H1 (cell line): Measurements from ENCODE around the gene ARL14. TPM values are rescaled to one million over a fixed set of nuclear protein-coding genes. Genes with fewer than 3 reads are reported as not detected.

Experiments
- CTBP2 ChIP-seq: IDR thresholded peaks from 2 replicates; pipeline ENCODE4 v1.7.0; 2011; ENCODE audit warnings: borderline replicate concordance, mild to moderate bottlenecking, moderate library complexity, mixed read lengths, low read length; ENCODE audit not compliant: insufficient read depth, insufficient read length
- EGR1 ChIP-seq: IDR thresholded peaks from 2 replicates; pipeline ENCODE4 v1.6.1; 2011; ENCODE audit warnings: low read depth, low read length, borderline replicate concordance
- RBBP5 ChIP-seq: IDR thresholded peaks from 2 replicates; pipeline ENCODE4 v1.7.1; 2012; ENCODE audit warnings: low read depth, mild to moderate bottlenecking, inconsistent platforms, low read length, moderate library complexity, borderline replicate concordance
- RNF2 ChIP-seq: fragments of 200-900, 300-1000 bp; sonication (generic); IDR thresholded peaks from 2 replicates; pipeline ENCODE4 v1.7.1; 2016; ENCODE audit warnings: borderline replicate concordance, low read depth, mild to moderate bottlenecking, antibody characterized with exemption, low read length; ENCODE audit not compliant: poor library complexity, severe bottlenecking; ENCODE audit errors: missing control alignments
- SIRT6 ChIP-seq: IDR thresholded peaks from one replicate; pipeline ENCODE4 v1.7.1; 2012; ENCODE audit warnings: low read length, inconsistent platforms
- SP4 ChIP-seq: IDR thresholded peaks from 2 replicates; pipeline ENCODE4 v1.6.1; 2012; ENCODE audit warnings: low read length, inconsistent platforms
- SRF ChIP-seq: IDR thresholded peaks from 2 replicates; pipeline ENCODE4 v1.6.1; 2011; ENCODE audit warnings: mild to moderate bottlenecking, low read depth, low read length, moderate library complexity
- TAF1 ChIP-seq: IDR thresholded peaks from 2 replicates; pipeline ENCODE4 v1.6.1; 2011; ENCODE audit warnings: mild to moderate bottlenecking, low read depth, low read length
- polyA plus RNA-seq, 7 experiments: library from polyadenylated mRNA; depleted of rRNA in 3 of 7; stranded (reverse) in 5 of 7; unstranded in 2 of 7; fragments of >200 nt in 5 of 7; fragments of 200-250 nt in 2 of 7; gene quantifications; 1 replicate in 5 of 7; 2 replicates in 1 of 7; 4 replicates in 1 of 7; pipeline versions ENCODE4 v1.2.1 to v1.2.3, GENCODE V29; 2011 to 2013; ENCODE audit warnings: missing spikeins in 2 of 7, mixed read lengths in 2 of 7
- total RNA-seq: library from RNA; stranded (reverse); fragmentation: NEBNext Ultra II Directional; extraction: Animal tissue kit (Norgen Biotek cat#: 25700); gene quantifications from 2 replicates; pipeline ENCODE4 v1.2.1, GENCODE V29; 2021
- TF ChIP-seq, protein P1 (sequence below): fragments of 300-600 bp; sonication (generic); IDR thresholded peaks from 2 replicates; pipeline ENCODE4 v1.7.1; 2012; ENCODE audit warnings: low read length, moderate library complexity, mild to moderate bottlenecking, inconsistent platforms; ENCODE audit not compliant: insufficient replicate concordance
- TF ChIP-seq, protein P2 (sequence below): IDR thresholded peaks from 2 replicates; pipeline ENCODE4 v1.6.1; 2012; ENCODE audit warnings: inconsistent platforms

ARL14 gene
- total and polyA plus RNA-seq, 2 of the 8 experiments (the other 6 are each of a cell fraction or from before 2014, with no cell fraction given), result not detected

DNA sequence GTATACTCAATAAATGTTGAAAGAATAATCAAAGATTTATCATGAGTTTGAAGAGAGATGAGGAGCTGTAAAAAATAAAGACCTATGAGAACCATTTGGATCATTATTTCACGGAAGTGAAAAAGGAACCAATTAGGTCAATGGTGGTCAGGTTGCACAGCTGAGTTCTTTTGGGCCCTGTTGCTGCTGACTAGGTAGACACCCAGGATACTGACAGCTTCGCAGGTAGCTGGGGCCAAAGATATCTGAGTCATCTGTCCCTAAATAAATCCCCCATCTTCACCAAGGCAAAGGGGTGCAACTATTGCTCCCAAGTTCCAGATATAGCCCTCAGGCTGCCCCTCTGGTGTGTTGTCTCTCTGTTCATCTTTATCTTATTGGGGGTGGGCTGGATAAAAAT, 5.0 kb upstream of the ARL14 start (continued):
- TF ChIP-seq, protein P1, sequence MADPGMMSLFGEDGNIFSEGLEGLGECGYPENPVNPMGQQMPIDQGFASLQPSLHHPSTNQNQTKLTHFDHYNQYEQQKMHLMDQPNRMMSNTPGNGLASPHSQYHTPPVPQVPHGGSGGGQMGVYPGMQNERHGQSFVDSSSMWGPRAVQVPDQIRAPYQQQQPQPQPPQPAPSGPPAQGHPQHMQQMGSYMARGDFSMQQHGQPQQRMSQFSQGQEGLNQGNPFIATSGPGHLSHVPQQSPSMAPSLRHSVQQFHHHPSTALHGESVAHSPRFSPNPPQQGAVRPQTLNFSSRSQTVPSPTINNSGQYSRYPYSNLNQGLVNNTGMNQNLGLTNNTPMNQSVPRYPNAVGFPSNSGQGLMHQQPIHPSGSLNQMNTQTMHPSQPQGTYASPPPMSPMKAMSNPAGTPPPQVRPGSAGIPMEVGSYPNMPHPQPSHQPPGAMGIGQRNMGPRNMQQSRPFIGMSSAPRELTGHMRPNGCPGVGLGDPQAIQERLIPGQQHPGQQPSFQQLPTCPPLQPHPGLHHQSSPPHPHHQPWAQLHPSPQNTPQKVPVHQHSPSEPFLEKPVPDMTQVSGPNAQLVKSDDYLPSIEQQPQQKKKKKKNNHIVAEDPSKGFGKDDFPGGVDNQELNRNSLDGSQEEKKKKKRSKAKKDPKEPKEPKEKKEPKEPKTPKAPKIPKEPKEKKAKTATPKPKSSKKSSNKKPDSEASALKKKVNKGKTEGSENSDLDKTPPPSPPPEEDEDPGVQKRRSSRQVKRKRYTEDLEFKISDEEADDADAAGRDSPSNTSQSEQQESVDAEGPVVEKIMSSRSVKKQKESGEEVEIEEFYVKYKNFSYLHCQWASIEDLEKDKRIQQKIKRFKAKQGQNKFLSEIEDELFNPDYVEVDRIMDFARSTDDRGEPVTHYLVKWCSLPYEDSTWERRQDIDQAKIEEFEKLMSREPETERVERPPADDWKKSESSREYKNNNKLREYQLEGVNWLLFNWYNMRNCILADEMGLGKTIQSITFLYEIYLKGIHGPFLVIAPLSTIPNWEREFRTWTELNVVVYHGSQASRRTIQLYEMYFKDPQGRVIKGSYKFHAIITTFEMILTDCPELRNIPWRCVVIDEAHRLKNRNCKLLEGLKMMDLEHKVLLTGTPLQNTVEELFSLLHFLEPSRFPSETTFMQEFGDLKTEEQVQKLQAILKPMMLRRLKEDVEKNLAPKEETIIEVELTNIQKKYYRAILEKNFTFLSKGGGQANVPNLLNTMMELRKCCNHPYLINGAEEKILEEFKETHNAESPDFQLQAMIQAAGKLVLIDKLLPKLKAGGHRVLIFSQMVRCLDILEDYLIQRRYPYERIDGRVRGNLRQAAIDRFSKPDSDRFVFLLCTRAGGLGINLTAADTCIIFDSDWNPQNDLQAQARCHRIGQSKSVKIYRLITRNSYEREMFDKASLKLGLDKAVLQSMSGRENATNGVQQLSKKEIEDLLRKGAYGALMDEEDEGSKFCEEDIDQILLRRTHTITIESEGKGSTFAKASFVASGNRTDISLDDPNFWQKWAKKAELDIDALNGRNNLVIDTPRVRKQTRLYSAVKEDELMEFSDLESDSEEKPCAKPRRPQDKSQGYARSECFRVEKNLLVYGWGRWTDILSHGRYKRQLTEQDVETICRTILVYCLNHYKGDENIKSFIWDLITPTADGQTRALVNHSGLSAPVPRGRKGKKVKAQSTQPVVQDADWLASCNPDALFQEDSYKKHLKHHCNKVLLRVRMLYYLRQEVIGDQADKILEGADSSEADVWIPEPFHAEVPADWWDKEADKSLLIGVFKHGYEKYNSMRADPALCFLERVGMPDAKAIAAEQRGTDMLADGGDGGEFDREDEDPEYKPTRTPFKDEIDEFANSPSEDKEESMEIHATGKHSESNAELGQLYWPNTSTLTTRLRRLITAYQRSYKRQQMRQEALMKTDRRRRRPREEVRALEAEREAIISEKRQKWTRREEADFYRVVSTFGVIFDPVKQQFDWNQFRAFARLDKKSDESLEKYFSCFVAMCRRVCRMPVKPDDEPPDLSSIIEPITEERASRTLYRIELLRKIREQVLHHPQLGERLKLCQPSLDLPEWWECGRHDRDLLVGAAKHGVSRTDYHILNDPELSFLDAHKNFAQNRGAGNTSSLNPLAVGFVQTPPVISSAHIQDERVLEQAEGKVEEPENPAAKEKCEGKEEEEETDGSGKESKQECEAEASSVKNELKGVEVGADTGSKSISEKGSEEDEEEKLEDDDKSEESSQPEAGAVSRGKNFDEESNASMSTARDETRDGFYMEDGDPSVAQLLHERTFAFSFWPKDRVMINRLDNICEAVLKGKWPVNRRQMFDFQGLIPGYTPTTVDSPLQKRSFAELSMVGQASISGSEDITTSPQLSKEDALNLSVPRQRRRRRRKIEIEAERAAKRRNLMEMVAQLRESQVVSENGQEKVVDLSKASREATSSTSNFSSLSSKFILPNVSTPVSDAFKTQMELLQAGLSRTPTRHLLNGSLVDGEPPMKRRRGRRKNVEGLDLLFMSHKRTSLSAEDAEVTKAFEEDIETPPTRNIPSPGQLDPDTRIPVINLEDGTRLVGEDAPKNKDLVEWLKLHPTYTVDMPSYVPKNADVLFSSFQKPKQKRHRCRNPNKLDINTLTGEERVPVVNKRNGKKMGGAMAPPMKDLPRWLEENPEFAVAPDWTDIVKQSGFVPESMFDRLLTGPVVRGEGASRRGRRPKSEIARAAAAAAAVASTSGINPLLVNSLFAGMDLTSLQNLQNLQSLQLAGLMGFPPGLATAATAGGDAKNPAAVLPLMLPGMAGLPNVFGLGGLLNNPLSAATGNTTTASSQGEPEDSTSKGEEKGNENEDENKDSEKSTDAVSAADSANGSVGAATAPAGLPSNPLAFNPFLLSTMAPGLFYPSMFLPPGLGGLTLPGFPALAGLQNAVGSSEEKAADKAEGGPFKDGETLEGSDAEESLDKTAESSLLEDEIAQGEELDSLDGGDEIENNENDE, result no peak
- TF ChIP-seq SP4 (no peak), TAF1 (no peak), SRF (no peak), EGR1 (no peak), CTBP2 (no peak), RNF2 (no peak), SIRT6 (no peak), RBBP5 (no peak)
- TF ChIP-seq, protein P2, sequence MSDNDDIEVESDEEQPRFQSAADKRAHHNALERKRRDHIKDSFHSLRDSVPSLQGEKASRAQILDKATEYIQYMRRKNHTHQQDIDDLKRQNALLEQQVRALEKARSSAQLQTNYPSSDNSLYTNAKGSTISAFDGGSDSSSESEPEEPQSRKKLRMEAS, result no peak
